Effector CD4-positive, alpha-beta T cell (primary cell): ENCODE results near the gene ZNF678.
A peak's percentile ranks its signal among the peaks of the same experiment; 100 is the strongest.
"Not testable (repeated sequence)": the region's sequence is repeated elsewhere in the genome, so short reads cannot be mapped to it uniquely, and the experiment has no call there.

Experiments
- DNase-seq: peaks from one replicate; pipeline ENCODE4 v3.0.0-alpha.2; 2020
- total RNA-seq: gene quantifications from one replicate; lab custom pipeline; 2026; lab: John Stamatoyannopoulos, UW

Gene ZNF678
- 21.6 reads per million, percentile 48 among the genes with 10 or more reads in this experiment for total RNA-seq

DNA sequence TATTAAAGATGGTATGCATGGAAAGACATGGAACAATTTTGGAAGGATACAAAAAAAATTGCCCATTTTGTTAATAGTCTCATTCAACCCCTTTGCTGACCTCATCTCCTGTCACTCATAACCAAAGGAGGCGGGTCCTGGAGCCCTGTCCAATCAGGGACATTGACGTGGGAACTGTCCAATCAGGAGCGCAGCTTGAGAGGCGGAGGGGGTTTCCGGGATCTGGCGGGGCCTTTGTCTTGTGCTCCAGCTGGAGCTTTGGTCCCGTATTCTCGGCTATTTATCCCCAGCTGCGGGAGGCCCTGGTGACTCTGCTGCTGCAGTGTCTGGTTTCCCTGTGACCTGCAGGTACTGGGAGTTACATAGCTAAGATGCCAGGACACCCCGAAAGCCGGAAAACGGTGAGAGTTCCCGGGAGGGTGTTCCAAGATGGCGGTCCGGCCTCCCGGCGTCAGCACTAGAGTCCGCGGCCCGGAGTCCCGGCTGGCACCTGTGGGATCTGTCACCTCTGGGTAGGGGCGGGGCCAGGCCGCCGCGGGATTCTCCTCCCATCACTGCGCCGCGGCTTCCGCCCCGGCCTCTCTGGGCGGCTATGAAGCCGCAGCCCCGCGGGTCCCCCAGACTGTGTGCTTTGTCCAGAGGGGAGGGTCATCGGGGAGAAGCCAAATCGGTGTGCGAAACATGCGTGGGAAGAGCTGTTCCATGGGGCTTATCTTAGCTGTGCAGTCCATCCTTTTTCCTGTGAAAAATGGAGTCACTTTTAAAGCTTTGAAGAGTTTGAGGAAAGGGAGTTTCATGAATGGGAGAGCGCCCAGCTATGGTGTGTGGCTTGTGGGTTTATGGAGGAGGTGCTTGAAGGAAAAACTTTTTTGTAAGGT lies at the start of gene ZNF678:
Gene ZNF678 (plus strand): TSS at position 233 of the 878 bp plus-strand sequence. CDS start 87,436 bp downstream, outside the sequence.
- peak; percentile 76 for DNase-seq

DNA sequence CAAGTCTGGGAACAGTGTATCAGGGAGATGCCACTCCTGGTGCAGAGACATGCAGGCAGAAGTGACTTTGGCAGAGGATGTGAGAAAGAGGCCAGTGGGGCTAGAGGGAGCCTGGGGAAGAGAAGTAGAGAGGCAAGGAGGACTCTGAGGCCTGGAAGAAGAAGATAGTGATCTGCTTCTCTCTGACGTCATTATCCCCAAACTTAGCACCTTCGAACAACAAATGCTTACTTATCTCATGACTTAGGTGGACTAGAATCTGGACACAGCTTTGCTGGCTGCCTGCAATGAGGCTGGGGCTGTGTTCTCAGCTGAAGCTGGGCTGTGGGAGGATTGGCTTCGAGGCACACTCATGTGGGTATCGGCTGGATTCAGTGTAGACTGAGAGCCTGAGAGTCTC lies 44.5 kb upstream of the ZNF678 start:
- DNase-seq = no peak

DNA sequence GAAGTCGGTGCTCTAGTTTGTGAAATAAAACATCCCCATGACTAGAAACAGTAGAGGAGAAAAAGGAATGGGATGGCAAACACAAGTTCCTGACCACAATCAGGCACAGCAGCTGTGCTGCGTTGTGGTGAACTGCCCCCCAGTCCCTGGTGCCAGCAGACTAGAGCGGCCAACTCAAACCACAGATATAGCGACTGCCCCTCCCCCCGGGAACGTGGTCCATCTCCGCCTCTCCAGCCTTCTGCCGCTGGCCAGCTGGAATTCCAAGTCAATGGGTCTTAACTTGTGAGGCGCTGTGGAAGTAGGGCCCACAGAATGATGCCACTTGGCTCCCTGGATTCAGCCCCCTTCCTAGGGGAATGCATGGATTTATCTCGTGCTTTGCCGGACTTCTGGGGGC lies 41.6 kb upstream of the ZNF678 start:
- DNase-seq = no peak

DNA sequence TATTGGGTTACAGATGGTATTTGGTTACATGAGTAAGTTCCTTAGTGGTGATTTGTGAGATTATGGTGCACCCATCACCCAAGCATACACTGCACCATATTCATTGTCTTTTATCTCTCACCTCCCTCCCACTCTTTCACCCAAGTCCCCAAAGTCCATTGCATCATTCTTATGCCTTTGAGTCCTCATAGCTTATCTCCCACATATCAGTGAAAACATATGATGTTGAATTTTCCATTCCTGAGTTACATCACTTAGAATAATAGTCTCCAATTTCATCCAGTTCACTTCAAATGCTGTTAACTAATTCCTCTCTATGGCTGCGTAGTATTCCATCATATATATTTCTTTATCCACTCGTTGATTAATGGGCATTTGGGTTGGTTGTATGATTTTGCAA lies 36.8 kb upstream of the ZNF678 start:
- no peak for DNase-seq

DNA sequence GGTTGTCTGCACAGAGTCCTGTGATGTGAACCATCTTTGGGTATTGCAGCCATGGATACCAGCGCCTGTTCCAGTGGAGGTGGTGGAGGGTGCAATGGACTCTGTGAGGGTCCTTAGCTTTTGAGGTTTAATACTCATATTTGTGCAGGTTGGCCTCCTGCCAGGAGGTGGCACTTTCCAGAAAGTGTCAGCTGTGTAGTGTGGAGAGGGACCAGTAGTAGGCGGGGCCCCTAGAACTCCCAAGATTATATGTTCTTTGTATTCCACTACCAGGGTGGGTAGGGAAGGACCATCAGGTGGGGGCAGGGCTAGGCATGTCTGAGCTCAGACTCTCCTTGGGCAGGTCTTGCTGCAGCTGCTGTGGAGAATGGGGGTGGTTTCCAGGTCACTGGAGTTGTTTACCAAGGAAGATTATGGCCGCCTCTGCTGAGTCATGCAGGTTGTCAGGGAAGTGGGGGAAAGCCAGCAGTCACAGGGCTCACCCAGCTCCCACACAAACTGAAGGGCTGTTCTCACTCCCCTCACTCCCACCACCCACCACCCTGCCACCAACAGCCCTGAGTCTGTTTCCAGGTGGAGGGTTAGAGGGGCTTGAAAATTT lies 31.2 kb upstream of the ZNF678 start:
- DNase-seq = no peak

DNA sequence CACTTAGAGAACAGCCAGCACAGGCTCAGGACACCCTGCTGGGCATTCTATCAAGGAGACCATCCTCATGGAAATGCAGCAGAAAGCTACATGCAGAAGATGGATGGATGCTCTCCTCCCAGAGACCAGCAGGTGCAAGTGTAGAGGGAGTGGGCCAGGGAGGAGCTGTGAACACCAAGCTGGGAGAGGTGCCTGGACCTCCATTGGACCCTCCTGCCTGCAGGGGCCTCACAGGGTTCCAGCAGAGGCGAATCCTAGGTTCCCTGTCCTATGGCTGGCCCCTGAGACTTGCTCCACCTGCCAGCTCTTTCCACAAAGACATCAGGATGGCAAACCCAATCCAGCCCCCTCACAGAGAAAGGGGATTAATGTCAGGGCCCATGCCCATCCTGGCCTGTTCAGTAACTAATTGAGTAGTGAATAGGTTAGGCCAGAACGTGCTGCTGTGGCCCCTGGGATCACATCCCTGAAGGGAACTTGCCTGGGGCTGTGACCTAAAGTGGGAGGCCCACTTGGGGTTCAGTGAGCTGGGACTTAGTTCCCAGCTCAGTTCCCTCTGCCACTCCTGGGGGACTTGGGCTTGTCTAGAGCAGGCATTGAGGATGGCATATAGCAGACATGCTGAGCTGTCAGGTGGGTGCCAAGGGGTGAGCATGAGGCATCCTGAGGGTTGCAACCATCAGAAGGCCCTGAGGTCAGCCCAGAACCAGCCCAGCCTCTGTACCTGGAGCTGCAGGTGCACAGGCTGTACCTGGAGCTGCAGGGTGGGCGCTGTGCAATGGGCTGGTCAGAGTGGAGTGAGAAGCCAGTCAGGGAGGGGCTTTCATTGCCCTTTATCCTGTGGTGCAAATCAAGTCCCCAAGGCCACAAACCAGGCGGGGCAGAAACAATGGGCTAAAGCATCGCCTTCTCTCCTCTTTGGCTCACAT lies 22.9 kb upstream of the ZNF678 start:
- DNase-seq = no peak

DNA sequence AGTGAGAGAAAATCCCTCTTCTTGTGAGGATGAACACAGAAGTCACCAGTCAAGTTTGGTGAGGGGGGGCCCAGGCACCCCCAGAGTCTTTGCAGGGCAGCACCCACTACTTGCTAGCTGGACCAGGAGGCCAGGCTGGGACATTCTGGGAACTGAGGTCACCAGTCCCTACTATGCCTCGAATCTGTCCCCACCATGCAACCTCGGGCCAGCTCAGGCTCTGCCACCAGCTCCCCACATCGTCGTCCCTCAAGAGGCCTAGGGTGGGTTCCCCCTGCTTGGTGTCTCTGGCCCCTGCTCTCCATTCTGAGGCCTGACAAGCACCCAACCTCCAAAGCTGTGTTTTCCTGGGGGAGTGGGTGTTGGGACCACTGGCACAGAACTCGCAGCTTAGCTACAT lies 22.2 kb upstream of the ZNF678 start:
- DNase-seq = no peak

DNA sequence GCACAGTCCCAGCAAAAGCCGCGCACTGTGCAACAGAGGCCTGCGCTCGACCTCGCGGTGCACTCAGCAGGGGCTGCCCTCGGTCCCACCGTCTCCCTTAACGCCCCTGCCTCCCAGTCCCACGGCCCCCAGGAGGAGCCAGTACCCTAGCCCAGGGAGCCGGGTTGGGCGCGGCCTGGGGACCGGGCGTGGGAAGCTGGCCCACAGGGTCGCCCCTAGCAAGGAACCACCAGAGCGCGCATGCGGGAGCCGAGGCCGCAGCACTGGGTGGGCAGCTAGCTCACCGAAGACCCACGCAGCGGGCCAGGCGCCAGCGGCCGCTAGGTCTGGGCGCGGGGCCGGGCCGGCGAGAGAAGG lies 21.6 kb upstream of the ZNF678 start:
- no peak for DNase-seq

DNA sequence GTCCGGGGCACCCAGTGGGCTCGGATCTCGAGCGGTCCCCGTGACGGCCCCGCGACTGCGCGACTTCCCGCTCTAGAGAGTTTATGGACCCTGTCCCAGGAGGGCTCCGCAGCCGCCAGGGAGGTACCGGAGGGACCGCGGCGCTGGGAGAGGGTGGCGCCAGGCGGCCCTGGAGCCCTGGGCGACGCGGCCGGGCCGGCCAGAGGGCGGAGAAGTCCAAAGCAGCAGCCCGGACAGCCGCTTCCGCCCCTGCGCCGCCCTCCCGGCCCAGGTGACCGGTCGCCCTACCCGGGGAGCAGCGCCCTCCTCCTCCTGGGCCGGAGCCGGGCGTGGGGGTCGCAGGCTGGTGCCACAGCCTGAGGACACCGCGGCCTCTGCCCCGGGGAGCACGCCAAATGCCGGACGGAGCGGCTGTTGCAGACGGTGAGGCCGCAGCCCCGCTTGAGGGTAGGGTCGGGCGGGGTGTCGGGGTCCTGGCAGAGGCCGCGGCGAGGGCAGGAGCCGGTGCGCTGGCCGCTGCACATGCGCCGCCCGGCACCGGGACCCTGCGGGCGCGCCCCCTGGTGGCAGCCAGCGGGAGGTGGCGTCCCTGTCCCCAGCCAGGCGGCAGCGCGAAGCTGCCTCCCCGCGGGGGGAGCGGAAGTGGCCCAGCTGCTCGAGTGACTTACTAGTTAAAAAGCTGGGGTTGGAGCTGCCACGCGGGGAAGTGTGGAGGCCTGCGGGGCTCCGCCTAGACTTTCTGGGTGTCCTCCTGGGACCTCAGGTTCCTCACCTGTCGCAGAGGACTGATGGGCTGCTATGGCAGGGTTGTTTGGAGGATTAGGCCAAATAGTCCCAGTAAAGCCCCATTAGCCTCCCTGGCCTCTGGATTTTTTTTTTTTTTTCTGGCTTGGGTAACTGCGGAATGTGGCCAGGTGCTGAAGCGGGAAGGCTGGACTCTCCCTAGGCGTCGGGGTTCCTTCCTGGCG lies 20.9 kb upstream of the ZNF678 start:
- peak; percentile 81 for DNase-seq

DNA sequence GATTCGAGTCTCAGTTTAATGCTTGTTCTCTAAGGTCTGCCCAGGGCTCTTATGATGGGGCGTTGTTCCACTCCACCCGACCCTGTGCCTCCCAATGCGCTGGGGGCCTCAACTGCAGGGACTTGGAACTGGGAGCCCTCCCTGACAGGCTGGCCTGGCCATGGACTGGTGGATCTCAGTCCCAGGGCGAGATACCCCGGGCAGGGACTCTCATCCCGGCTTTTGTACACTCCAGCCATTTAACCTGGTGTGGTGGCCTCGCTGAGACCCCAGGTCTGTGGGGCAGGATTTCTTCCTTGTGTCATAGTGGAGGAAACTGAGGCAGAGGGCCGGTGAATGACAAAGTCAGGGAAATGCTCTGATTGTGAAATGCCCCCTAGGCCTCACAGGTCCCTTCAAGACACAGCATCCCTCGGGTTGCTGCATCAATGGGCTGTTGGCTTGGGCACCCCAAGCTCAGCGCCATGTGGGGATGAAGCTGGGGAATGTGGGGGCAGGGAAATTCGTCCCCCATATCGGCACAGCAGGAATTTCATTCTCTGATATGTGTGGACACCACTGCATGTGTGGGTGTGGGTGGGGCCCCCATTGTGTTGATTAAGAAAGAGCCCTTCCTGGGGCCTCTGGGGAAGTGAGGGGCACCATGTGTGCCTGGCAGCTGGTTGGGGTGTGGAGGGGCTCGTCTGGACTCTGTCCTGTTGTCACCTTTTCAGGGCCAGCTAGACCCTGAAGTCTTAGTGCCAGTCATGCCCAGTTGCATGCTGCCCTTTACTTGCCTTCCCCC lies 19.9 kb upstream of the ZNF678 start:
- no peak for DNase-seq

DNA sequence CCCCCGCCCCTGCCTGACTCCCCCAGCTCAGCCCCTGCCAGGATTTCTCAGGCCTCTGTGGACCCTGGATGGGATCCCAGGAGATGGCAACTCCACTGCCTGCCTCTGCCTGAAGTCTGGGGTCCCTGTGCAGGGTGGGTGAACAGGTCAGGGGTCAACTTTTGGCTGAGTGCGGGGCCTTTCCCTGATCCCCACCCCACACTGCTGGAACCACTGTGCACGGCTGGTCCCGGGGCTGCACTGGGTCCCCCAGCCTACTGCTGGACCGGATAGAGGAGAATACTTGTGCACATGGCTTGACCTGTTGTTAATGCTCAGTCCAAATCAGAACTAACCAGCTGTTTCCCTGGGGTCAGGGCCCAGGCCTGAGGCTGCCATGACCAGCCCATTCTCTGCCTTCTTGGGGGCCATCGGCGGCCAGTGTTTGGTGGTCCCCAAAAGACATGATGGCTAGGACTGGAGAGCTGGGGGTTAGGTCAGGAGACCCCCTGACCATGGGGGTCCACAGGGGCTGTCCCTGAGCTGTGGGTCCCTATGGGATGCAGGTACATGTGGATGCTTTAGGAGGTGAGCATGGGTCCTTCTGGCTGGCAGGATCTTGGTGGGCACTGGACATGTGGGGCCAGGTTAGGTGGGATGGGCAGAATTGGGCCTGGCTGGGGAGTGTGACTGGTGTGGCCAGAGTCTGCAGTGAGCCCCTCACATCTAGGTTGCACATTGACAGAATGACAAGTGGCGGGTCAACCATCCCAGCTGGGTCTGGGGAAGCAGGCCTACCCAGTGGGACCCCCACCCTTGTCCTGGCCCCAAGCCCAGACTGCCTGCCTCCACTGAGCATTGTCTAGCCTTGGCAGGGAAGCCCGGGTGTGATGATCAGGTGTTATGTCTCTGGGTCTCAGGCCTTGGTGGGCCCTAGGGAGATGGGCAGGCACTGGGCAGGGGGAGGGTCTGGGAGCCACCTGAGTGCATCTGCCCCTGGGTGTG lies 19.0 kb upstream of the ZNF678 start:
- DNase-seq = no peak

DNA sequence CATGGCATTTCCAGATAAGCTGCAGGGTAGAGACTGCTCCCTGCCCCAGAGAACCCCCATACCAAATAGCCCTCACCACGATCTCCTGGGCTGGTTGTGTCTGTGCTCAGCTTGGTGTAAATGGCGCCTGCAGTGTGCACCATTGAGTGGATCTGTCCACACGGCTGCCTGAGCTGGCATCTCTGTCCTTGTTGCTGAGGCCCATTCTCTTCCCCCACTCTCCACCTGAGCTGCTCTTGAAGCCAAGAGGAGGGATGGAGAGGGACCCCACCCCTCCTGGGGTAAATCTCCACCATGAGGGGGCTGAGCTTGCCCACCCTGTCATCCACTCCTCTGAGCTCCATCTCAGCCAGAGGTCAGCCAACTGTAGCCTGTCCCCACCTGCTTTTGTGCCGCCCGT lies 18.0 kb upstream of the ZNF678 start:
- no peak for DNase-seq

DNA sequence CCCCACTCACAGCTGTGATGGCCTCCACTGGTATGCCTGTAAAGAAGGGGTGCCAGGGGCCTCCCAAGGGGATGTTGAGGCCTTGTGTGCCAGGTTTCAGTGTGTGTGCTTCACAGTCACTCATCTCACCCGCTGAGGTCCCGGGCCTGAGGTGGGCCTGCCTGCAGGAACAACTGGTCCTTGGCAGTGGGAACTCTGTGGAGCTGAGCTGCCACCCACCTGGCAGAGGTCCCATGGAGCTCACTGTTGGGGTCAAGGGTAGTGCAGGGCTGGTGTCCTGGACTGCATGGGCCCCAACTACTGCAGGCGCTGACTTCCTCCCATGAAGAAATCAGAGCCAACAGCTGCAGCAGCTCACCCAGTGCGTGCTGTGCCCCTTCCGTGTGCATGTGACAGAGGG lies 17.3 kb upstream of the ZNF678 start:
- no peak for DNase-seq

DNA sequence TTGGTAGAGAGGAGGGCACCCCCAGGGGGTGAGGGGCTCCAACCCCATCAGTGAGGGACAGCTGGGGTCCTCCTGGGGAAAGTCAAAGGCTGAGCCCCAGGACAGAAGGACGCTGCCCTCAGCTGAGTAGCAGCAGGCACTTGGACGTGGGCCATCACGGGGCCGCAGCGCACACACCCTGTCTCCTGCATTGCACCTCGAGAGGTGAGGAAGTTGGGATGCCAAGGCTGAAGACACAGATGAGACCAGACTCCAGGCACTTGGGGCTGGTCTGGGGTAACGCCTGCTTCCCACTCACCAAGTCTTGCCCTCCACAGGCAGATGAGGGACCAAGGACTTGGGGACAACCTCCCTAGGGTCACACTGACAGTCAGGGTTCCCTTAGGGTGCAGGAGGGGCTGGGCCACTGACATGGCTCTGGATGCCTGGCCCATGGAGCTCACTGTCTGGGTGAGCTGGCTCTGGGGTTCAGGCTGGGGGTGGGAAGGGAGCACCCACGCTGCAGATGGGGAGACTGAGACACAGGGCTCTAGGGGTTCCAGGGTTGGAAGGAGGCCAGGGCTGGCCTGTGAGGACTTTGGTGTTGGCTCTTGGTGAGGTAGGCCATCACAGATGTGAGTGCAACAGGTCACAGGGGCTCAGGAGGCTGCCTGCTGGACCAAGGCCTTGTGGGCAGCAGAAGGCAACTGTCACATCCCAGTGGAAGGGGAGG lies 16.6 kb upstream of the ZNF678 start:
- no peak for DNase-seq

DNA sequence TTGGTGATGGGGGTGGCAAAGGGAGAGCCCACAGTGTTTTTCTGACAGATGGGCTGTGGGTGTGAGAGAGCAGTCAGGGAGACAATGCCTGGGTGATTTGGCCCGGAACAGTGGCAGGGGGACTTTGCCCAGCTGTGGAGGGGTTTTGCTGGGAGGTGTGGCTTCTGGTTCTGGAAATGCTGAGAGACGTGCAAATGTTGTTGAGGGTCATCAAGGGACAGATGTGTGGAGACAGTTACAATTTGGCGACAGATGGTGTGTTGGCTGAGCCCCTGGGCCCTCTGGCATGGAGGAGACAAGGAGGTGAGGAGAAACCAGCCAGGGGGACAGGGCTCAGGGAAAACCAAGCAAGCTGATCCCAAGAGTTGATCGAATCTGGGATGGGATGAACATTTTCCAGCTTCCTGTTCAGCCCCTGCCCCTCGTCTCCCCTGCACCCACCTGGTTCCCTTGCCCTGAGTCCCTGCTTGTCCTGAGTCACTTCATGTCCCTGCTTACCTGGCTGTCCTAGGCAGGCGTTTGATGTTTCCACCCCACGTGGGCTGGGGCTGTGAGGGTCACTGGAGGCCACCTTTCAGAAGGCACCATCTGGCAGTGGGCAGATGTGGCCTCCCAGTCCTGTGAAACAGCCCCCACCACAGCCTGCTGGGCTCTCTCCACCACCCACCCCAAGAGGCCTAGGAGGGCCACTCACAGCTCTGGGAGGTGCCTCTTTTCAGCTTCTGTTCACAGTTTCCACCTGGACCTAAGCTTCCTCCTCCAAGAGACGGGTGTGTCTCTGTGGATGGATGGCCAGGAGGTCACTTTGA lies 15.8 kb upstream of the ZNF678 start:
- no peak for DNase-seq

DNA sequence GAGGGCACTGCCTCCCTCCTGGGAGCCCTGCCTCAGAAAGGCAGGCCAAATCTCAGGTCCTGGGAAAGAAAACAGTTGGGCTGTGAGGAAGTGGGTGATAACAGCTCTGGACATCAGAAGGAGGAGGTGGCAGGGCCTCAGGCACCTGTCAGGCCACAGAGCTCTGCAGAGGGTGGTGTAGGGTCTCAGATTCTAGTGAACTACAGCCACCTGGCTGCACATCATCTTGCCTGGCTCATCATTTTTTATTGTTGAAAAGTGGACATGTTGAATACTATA lies 15.3 kb upstream of the ZNF678 start:
- DNase-seq = no peak

DNA sequence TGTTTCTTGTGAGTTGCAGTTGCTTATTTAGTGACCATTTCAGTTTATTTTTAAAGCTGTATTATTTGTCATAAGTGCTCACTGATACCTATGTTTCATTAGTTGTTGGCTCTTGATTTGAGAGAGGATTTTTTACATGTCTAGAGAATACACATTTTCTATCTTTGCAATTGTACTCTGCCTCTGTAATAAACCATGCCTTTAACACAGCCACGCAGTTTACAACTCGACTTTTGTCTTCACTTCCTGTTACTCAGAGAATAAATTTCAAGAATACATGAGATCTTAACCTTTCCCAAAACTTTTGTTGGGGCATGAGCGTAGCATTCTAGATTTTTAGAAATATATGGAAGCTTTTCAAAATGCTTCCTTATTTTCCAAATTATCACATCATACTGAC lies 14.9 kb upstream of the ZNF678 start:
- DNase-seq = no peak

DNA sequence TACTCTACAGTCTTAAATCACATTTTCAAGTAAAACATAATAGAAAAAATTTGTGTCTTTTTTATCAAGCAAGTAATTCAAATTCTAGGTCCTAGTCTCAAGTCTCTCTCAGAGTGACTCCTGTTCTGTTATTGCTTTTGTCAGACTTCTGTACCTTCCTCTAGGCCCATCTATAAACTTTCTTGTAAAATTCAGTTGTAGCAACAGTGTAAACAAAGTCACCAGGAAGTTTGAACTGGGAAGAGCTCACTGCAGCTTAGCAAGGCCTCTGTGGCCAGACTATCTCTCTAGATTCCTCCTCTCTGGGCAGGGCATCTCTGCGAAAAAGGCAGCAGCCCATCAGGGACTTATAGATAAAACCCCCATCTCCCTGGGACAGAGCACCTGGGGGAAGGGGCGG lies 13.5 kb upstream of the ZNF678 start:
- no peak for DNase-seq

DNA sequence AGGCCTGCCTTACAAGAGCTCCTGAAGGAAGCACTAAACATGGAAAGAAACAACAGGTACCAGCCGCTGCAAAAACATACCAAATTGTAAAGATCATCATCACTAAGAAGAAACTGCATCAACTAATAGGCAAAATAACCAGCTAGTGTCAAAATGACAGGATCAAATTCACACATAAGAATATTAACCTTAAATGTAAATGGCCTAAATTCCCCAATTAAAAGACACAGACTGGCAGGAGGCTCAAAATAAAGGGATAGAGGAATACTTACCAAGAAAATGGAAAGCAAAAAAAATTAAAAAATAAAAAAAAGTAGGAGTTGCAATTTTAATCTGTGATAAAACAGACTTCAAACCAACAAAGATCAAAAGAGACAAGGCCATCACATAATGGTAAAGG lies 11.5 kb upstream of the ZNF678 start:
- DNase-seq = not testable (repeated sequence)
